ENCODE measurements around the gene SEC31A. TPM values are rescaled to one million over a fixed set of nuclear protein-coding genes. Genes with fewer than 3 reads are reported as not detected.
A peak's percentile ranks its signal among the peaks of the same experiment; 100 is the strongest.

Gene SEC31A
- total RNA-seq, 6 experiments from 2014 or later = 304 to 395 (median 384) TPM

- no peak for TF ChIP-seq CTCF (IDR thresholded peaks at IDR 0.05)
- Mint-ChIP-seq H3K4me1 (ENCODE audit: low read depth) (peaks cover 46% of the 10 kb centered on the region), H3K9me3 (peaks cover 5% of the 10 kb centered on the region; the same call in 1 of the 2 replicates), H3K27ac (peak overlapping the region; percentile 98), H3K27me3 (ENCODE audit: insufficient read depth) (peaks cover 11% of the 10 kb centered on the region), H3K4me3 (peak overlapping the region; percentile 96; the same call in 1 of the 2 replicates), H3K36me3 (ENCODE audit: low read depth) (peaks cover 43% of the 10 kb centered on the region)
- DNase-seq = no peak
These were observed 1.5 kb upstream of the SEC31A start for GRCh38 chr4:82892467-82892802.

- Mint-ChIP-seq H3K4me3 (peak overlapping the region; percentile 96), H3K36me3 (ENCODE audit: low read depth) (peaks cover 45% of the 10 kb centered on the region)
- peak; percentile 14 for DNase-seq
These were observed 934 bp upstream of the SEC31A start for GRCh38 chr4:82891707-82892466.

GRCh38 chr4:82890528-82890900 lies 439 bp downstream of the SEC31A start:
- Mint-ChIP-seq H3K4me3 (peak overlapping the region; percentile 96), H3K36me3 (ENCODE audit: low read depth) (peaks cover 43% of the 10 kb centered on the region), H3K27ac (peak overlapping the region; percentile 98), H3K9me3 (peaks cover 5% of the 10 kb centered on the region; the same call in 1 of the 2 replicates), H3K4me1 (ENCODE audit: low read depth) (peaks cover 59% of the 10 kb centered on the region), H3K27me3 (ENCODE audit: insufficient read depth) (peaks cover 11% of the 10 kb centered on the region)
- DNase-seq = peak; percentile 10
- no peak for TF ChIP-seq CTCF (IDR thresholded peaks at IDR 0.05)

More at GRCh38 chr4:82891707-82892466, 934 bp upstream of the SEC31A start:
- Mint-ChIP-seq H3K4me1 (ENCODE audit: low read depth) (peaks cover 48% of the 10 kb centered on the region), H3K27me3 (ENCODE audit: insufficient read depth) (peaks cover 11% of the 10 kb centered on the region), H3K9me3 (peaks cover 5% of the 10 kb centered on the region; the same call in 1 of the 2 replicates), H3K27ac (peak overlapping the region; percentile 98)
- no peak for TF ChIP-seq CTCF (IDR thresholded peaks at IDR 0.05)

GRCh38 chr4:82889287-82889686 lies 1.7 kb downstream of the SEC31A start:
- peaks cover 5% of the 10 kb centered on the region; the same call in 1 of the 2 replicates for H3K9me3 Mint-ChIP-seq
- peak overlapping the region; percentile 98 for H3K27ac Mint-ChIP-seq
- H3K4me3 Mint-ChIP-seq = peak overlapping the region; percentile 96
- H3K36me3 Mint-ChIP-seq (ENCODE audit: low read depth) = peaks cover 36% of the 10 kb centered on the region
- no peak for TF ChIP-seq CTCF (IDR thresholded peaks at IDR 0.05)
- H3K4me1 Mint-ChIP-seq (ENCODE audit: low read depth) = peaks cover 65% of the 10 kb centered on the region
- DNase-seq = no peak
- H3K27me3 Mint-ChIP-seq (ENCODE audit: insufficient read depth) = peaks cover 11% of the 10 kb centered on the region

- peaks cover 11% of the 10 kb centered on the region for H3K27me3 Mint-ChIP-seq (ENCODE audit: insufficient read depth)
- DNase-seq = no peak
- peaks cover 55% of the 10 kb centered on the region for H3K4me1 Mint-ChIP-seq (ENCODE audit: low read depth)
- peaks cover 5% of the 10 kb centered on the region; the same call in 1 of the 2 replicates for H3K9me3 Mint-ChIP-seq
- TF ChIP-seq CTCF (IDR thresholded peaks at IDR 0.05) = no peak
- H3K36me3 Mint-ChIP-seq (ENCODE audit: low read depth) = peaks cover 43% of the 10 kb centered on the region
- peak overlapping the region; percentile 47 for H3K27ac Mint-ChIP-seq
- peak overlapping the region; percentile 83 for H3K4me3 Mint-ChIP-seq
These were observed 4.6 kb downstream of the SEC31A start for GRCh38 chr4:82886147-82886942.

Data from HFFc6 (cell line).